ENCODE data around the gene NAT10.

NAT10 gene

DNA sequence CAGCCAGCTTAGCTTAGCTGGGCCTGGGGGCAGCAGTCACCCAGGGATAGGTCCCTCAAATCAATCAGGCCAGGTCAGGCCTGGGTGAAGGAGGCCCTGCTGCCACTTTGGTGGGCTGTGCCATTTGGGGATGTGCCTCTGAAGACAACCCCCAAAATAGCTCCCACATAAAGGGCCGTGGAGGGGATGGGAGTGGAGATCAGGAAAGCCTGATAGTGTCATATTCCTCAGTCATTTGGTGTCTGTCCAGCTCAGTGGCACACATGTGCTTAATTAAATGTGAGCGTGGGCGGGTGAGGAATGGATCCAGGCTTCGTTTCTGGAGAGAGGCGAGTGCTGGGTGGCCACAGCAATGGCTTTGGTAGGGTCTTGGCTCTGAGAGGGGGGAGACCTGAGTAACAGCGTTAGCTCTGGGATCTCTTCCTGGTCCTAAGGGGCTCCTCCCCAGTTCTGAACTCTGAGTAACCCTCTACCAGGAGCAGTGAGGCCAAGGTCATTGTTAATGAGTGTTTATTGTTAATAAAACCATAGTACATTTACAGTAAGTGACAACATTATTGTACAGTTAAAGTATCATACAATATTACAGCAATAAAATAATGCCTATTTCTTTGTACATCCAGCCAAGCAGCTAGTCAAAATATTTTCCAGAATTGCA lies 45.2 kb downstream of the NAT10 start:
- no peak for DNase-seq (ENCODE audit: low read depth)

DNA sequence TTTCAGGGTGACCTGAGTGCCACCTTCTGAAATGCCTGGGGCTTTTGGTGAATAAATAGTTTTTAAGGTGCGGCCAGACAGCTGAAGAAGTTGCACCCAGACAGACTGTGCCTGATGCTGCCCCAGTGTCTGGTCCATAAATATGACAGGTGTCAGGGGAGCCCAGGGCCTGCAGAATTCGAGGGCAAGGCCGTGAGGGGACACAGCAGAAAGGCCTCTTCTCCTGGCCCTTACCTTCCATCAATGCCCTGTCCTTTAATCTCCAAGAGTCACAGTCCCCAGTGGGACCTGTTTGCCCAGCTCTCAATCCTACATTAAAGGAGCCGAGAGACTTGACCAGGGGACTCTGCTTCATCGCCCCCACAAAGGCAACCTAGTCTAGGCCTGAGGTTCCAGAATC lies 45.7 kb downstream of the NAT10 start:
- DNase-seq (ENCODE audit: low read depth) = no peak

DNA sequence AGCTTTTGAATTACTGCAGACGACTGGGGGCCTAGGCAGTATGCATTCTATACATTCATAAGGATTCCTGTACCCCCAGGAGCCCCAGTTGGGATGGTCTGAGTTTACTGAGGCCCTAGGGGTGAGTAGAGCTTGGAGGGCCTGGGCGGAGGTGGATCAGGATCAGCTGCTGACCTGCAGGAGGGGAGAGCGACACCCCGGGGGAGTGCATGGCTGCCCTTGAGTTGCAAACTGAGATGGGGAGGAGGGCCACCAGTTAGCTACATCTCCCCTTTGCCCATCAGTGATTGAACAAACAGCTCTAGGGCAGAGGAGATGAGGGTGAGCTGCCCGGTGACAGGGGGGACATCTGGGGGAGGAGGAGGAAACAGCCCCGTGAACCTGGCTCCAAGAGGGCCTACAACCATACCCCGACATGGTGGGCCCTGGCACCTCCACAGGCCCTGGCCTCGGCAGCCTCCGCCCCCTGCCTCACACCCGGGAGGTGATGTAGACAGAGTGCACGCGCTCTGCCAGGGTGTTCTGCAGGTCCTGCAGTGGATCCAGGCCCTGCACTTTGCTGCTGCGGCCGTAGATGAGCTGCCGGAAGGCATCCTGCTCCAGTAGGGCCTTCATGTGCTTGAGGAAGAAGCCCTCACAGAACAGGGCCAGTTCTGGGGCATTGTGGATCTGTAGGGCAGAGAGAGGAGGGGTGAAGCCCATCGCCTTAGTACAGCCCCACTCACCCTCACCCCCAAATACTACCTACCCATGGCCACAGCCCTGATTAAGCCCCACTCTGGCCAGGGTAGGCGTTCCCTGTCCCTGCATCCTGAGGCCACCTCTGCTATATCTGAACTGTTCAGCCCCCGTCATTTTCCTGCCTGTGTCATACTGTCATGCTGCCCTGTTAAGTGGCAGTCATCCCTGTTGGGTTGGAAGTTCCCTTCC lies 46.8 kb downstream of the NAT10 start:
- no peak for DNase-seq (ENCODE audit: low read depth)

DNA sequence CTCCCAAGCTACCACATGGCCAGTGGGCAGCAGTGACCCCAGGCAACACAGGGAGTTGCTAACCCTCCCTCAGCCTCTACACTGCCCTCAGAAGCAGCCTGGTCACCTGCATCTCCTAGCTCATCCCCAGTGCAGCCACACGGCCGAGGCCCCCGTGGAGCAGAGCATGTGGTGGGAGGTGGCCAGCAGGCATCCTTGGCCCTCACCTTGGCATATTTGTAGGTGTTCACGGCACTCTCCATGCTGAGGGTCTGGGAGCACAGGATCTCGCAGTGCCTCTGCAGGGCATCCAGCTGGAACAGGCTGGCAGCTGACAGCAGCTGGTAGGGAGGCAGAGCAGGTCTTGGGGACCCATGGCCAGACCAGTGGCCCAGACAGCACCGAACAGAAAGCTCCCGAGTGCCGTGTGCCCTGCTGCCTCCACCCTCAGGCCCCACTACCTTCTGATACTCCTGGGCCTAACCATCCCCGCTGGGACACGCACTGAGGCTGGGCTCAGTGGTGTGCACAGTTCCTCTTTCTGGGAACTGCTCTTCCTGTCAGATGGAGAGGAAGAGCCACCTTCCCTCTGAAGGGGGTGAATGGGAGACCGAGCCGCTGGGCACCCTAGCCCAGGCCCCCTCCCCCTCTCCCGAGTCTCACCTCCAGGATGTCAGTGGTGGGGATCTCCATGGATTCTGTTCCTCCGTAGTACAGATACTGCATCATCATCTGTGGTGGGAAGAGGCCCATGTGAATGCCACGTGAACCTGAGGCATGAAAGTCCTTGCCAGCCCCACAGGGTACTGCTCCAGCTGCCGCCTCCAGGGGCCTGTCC lies 48.8 kb downstream of the NAT10 start:
- DNase-seq (ENCODE audit: low read depth) = no peak

DNA sequence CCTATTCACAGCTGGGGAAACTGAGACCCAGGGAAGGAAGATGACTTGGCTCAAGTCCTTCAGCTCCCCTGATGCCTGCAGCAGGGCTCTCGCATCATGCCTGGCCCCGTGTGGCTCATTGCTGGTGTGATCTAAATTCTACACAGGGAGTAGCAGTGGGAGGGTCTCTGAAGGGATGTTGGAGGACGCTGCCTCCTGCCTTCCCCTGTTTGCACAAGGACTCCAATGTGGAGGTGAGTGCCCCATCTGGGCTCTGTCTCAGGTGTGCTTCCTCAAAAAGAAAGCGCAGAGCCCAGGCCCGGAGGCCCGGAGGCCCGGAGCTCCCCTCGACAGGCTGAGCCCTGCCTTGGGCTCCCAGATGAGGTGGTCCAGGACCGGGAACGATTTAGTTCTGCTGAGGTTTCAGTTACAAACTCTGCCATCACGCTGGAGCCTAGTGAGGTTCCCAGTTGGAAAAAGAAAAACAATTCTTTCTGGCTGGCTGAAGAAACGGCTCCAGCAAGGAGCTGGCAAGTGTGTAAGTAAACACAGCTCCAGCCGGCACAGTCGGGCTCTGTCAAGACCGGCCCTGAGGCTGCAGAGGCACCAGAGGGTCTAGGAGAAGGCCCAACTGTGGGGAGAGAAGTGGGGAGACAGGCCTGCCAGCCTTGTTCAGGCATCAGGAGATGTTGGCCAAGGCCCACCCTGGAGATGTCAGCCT lies 49.8 kb downstream of the NAT10 start:
- DNase-seq (ENCODE audit: low read depth) = no peak

DNA sequence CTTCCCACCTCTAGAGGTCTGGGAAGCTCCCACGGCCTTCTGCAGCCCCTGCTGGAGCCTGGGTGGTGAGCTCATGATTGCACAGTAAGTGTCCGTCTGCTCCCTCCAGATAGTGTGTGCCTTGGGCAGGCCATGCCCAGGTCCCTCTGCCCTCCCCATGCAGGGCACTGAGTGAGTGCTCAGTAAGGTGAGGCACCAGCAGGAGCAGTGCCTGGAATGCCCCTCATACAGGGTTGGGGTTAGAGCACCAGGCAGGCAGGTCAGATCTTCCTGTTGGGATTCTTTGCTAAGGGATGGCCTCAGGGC lies 50.3 kb downstream of the NAT10 start:
- no peak for DNase-seq (ENCODE audit: low read depth)

DNA sequence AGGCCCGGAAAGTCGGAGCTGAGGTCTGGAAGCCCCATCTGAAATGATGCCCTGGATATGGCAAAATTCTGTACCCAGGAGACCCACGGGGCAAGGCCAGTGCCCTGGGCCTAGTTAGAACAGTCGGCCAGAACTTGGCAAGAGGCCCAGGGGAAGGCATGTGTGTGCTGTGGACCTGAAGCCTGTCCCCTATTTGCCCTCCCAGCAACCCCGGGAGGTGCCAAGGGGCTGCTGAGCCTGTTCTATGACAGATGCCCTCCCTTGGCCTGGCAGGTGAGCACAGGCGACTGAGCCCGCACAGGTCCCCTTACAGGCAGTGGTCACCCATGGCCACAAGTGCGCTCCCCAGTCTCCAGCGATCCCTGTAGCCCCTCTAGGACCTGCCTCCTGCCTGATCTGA lies 51.7 kb downstream of the NAT10 start:
- DNase-seq (ENCODE audit: low read depth) = no peak

DNA sequence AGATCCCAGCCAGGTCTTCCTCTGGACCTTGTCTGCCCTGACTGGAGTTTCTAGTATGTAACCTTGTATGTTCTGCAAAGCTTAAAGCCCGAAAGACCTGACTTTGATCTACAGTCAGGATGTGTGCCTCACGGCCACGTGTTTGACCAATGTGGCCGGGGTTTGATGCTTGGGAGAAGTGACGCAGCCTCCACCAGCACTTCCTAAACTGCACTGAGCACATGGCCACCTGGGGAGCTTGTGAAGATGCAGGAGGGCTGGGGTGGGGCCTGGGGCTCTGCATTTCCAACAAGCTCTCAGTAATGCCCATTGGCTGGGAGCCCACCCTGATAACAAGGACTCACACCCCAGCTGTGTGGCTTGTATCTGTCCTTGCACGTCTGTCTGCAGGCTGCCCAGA lies 53.2 kb downstream of the NAT10 start:
- DNase-seq (ENCODE audit: low read depth) = peak; percentile 15

DNA sequence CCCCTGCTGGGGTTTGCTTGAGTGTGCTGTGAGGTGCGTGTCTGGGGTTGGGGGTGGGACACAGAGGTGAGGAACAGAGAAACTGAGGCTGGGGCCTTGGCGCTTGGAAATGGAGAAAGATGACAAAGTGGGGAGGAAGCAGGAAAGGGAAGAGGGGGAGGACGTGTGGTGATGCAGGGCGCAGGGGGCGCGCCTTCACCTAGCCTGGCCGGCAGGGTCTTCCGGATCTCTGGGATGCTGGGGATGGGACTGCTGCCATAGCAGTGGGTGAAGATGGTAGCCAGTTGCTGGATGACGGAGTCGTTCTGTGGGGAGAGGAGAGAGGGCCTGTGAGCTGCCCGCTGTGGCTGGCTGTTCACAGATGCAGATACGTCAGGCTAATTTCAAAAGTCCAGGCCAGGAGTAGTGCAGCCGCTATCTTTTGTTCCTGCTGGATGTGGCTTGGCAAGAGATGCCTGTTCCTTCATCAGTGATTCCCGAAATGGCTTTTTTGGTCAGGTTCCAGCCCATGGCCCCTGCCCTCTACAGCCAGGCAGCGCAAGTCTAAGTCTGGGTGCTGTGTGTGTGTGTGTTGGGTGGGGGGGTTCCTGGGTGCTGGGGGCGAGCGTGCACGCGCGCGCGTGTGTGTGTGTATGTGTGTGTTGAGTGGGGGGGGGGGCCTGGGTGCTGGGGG lies 54.8 kb downstream of the NAT10 start:
- no peak for DNase-seq (ENCODE audit: low read depth)

DNA sequence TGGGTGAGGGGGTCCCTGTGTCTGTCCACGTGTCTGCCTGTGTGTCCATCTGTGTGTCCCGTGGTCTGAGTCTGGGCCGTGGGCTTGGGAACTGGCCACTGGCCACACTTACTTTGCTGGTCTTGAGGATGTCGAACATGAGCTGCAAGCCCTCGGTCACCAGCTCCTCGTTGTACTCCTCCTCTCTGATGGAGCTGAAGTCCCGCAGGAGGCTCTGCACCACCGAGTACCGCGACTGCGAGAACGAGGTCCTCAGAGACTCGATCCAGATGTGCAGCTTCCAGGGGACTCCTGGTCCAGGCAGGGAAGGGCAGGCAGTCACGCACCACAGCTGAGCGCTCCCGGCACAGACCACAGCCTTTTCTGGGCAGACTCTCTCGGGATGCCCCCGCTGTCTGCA lies 55.4 kb downstream of the NAT10 start:
- DNase-seq (ENCODE audit: low read depth) = no peak

DNA sequence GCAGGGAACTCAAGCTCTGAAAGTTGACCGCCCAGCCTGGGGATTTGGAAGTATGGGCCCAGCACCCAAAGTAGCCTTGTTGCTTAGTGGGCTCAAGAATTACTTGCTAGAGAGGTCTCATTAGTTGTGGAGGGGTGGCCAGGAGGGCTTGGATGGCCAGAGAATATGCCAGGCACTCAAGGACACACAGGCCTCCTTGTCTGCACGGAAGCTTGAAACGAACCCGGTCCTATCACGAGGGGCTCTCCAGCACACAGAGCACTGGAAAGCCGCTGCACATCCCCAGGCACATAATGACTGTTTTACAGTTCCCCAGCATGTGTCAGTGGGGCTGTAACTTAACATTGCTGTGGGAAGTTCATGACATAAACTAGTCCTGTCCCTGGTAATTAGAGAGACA lies 55.9 kb downstream of the NAT10 start:
- no peak for DNase-seq (ENCODE audit: low read depth)

DNA sequence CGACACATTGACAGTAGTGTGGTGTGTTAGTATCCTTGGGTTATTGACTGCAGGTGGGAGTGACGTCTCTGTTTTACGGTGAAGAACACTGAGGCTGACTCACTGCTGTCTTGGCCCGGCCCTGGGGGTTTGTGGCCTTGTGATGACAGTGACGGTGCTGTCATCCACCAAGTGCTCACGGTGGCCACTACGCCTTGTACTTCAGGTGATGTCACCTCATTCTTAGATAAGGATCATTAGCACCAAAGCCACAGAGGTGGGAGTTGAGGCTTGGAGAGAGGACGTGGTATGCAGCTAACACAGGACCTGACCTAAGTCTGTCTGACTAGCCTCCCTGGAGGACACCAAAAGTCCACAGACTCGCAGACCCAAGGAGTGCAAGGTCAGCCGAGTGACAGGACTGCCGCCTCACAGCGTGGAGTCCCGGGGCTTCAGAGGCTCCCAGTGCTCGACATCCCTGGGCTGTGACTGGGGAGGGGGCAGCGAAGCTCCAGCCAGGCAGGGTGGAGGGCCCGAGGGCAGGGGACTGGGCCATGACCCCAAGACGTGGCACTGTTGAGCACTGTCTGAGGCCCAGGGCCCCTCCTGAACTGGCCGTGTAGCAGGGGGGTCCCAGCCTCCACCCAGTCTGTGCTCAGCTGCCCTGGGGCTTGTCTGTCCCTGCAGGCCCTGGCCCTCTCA lies 56.5 kb downstream of the NAT10 start:
- peak; percentile 33 for DNase-seq (ENCODE audit: low read depth)

DNA sequence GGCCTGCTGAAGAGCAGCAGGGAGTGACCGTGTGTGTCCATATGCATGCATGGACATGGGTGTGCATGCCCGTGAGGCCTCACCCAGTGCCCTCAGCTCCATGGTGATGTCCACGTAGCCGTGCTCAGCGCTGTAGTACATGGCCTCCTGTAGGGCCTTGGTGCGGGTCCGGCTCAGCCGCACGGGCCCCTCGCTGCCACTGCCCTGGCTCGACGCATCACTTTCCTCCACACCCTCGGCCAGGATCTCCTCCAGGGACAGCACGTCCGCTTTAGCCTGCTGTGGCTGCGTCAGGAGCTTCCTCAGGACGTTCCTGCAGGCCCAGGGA lies 57.0 kb downstream of the NAT10 start:
- no peak for DNase-seq (ENCODE audit: low read depth)

DNA sequence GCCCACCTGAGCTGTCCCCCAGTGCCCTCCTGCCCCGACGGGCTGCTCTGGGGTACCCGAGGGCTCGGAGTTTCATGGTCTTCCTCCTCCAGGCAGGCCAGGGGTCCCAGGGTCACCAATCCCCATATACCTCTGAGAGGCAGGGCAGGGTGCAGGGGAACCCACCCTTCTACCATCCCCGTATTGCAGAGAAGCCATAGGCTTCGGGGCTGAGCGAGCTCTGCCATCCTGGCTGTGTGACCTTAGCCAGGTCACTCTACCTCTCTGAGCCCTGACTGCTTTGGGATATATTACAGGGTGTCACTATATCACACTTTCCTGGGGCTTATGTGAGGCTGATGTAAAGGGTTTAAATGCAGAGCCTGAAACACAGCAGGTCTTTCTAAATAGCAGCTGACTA lies 57.4 kb downstream of the NAT10 start:
- DNase-seq (ENCODE audit: low read depth) = no peak

DNA sequence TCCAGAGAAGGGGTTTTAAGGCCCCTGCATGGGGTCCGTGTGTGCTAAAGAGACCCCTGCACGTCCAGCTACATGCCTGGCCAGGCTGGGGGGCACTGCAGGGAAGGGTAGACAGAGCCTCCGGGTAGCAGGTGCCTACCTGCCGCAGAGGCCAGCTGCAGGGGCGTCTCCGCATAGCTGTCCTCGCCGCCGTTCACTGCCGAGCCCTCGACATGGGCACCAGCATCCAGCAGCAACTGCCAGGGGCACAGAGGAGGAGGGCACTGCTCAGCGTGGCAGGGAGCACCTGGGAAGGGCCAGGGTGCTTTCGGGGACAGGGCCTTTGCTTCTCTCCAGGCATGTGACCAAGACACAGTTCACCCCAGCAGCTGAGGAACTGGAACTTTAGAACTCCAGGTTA lies 59.7 kb downstream of the NAT10 start:
- no peak for DNase-seq (ENCODE audit: low read depth)

DNA sequence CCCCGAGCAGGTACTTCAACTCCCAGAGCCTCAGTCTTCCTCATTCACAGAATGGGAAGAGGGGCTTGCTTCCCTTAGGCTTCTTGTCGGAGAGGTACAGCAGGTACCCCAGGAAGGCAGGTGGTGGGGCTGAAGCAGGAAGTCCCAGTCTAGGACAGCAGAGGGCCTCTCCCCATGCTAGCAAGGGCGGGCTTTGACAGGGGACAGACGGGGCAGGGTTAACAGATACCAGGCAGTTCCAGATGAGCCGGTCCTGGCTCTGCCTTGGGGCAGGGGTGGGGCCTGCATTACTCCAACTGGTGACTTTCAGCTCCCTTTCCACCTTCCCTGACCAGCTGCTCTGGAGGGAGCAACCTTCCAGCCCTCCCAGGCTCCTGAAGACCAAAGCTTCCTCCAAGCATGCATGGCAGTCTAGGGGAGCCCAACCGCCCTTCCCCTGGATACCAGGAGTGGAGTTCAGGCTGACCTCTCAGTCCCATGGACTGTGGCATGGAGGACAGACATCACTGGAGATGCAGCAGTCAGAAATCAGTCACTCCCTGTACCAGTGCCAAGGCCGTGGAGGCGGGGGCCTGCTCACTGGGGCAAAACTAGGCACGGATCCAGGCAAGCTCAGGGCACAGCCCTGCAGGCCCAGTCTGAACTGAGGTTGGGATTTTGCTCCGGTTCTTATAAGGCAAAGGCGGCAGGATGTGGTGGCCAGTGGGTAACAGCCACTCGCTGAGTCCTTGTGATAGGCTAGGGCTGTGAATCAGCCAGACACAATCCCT lies 60.5 kb downstream of the NAT10 start:
- DNase-seq (ENCODE audit: low read depth) = no peak

DNA sequence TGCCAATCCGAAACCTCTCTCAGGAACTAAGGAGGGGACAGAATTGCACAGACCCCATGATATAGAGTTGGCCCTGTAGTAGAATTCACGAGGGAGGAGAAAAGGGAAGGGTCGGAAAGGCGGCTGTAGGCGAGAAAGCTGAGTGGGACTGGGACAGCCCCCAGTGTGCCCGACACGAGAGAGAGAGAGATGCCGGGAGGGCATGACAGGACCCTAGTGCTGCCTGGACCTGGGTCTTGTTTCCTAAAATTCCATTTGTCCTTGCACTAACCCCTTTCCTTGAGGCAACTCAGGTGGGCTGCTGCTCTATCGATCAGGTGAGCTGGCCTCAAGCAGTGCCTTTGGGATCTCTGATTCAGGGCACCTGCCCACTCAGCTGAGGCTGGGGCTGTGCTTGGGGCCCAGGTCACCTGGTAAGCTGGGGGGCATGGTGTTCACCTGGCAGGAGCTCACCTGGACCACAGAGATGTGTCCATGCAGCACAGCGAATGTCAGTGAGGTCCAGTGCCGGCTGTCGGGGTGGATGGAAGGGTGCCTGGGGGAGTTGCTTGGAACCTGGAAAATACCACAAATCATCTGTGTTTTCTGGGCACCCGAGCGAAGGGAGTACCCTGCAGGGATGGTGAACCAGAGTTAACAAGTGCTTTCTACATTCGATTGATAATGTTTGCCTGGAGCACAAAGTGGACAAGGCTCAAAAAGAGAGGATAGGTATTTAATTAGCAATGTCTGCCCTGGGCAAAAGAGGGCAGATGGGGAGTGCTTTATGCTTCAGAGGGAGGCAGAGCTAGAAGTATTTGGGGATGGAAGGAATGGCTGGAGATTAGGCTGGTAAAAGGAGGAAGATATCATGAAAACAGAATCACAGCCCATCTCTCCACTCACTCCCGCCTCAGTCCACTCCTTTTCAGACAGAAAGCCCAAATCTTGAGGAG lies 61.6 kb downstream of the NAT10 start:
- no peak for DNase-seq (ENCODE audit: low read depth)

DNA sequence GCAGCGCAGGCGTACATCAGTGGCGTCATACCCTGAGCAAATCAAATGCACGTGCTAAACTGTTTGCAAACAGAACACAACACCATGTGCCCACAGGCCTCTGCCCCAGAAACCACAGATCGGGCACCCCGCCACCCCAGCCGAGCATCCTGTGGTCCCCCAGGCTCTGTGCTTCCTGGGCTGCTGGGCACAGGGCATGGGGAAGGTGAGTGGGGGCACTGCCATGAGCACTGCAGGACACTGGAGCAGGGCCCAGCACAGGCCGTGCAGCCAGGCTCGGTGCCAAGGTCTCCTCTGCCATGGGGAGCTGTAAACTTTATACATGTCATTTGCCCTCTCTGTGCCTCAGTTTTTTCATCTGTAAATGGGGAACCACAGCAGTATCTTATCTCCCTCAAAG lies 62.5 kb downstream of the NAT10 start:
- DNase-seq (ENCODE audit: low read depth) = no peak

DNA sequence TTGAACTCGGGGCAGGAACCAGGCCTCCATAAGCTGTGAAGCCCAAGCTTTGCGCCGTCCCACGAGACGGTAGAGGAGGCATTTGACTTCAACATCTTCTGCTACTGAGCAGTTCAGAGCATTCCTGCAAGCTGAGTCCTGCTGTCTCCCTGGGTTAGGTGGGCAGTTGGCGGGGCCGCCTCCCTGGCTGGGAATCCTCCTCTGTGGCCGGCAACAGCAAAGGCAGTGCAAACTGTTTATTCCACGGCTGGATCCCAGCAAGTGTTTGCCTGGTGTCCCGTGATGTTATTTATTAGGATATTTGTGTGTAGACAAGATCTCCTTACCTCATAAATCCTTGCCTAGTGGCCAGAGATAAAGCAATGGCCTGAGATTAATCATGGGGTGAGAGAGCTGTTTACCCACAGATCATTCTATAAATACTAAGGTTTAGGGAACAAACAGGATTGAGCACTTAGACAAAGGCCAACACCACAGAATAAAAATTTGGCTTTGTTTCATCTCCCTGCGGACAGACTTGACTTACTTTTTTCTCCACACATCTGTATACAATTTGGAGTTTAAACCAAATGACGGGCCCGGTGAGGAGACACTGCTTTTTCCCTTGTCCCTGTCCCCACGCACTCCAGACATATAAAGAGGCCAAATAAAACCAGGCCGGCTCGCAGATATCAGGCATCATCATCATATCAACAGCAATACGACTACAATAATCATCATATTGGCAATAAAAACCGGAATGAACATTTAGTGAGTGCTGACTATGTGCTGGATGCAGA lies 63.4 kb downstream of the NAT10 start:
- no peak for DNase-seq (ENCODE audit: low read depth)

All from stimulated activated CD8-positive, alpha-beta memory T cell treated with anti-CD3 and anti-CD28 coated beads, Interleukin-4, amount 100 ng/mL, for 24 hours (primary cell).